Adrenal gland (tissue), 12 donors: ENCODE data around the gene GMPR2. TPM values are rescaled to one million over a fixed set of nuclear protein-coding genes. Genes with fewer than 3 reads are reported as not detected.

ENCODE experiments used
- DNase-seq, 7 donors: peaks; one replicate each; pipeline ENCODE4 v3.0.0-alpha.2; 2019 to 2020
- H3K27ac ChIP-seq, 5 donors: fragments of 200-600 bp; sonication (generic) in 4 of 5; 1 replicate in 3 of 5; 2 replicates in 2 of 5; pipeline versions ENCODE4 v1.5.1 to v1.8.0; 2016 to 2020; ENCODE audit warnings: mild to moderate bottlenecking in 1 of 5
- H3K27me3 ChIP-seq: fragments of 200-600 bp; 2 replicates; pipeline ENCODE4 v1.8.0; 2021
- H3K36me3 ChIP-seq, 2 donors: fragments of 200-600 bp; replicated peaks in 1 of 2; 1 replicate in 1 of 2; 2 replicates in 1 of 2; pipeline versions ENCODE4 v1.5.1 to v1.8.0; 2018 to 2022
- H3K4me1 ChIP-seq, 2 donors: fragments of 200-600 bp; replicated peaks in 1 of 2; 1 replicate in 1 of 2; 2 replicates in 1 of 2; pipeline versions ENCODE4 v1.5.1 to v1.8.0; 2018 to 2021
- H3K4me3 ChIP-seq, 4 donors: fragments of 200-600 bp; sonication (generic) in 3 of 4; one replicate each; pipeline ENCODE4 v1.5.1; 2016 to 2018
- H3K9me3 ChIP-seq, 3 donors: fragments of 200-600 bp; sonication (generic) in 1 of 3; replicated peaks in 1 of 3; 1 replicate in 2 of 3; 2 replicates in 1 of 3; pipeline versions ENCODE4 v1.5.1 to v1.8.0; 2016 to 2021
- POLR2A ChIP-seq, 2 donors: fragments of 450-650 bp; IDR thresholded peaks; one replicate each; pipeline ENCODE4 v1.6.1; 2017; ENCODE audit warnings: antibody characterized with exemption in 2 of 2, mild to moderate bottlenecking in 2 of 2, moderate library complexity in 1 of 2
- WGBS, 4 donors: extraction: QIAGEN DNeasy Blood & Tissue Kit in 2 of 4; methylation state at CpG; one replicate each; pipeline versions ENCODE4 v1.1.5 to v1.1.7; 2013 to 2017; 5-methylcytosine and 5-hydroxymethylcytosine counted together
- intact Hi-C, 2 donors: fragments of 100-400 bp; cut with DNase I; formaldehyde crosslinking; loops; one replicate each; pipeline versions ENCODE4 v1.14.1 to v1.15.0; 2022 to 2023
- polyA plus RNA-seq, 3 donors: library from polyadenylated mRNA; stranded (reverse); fragments of 200-250 nt in 2 of 3; fragments of 350-450 nt in 1 of 3; fragmentation: Illumina TruSeq in 1 of 3; extraction: RNeasy Lipid Tissue Mini Kit (QIAGEN cat#74804) in 1 of 3; gene quantifications; one replicate each; pipeline ENCODE4 v1.2.3, GENCODE V29; 2013 to 2014
- total RNA-seq, 9 donors: library from RNA; depleted of rRNA in 4 of 9; stranded (reverse); fragments of >200 nt in 4 of 9; fragments of 120-200 nt in 1 of 9; fragmentation: NEBNext Ultra II Directional in 1 of 9; extraction: Animal tissue kit (Norgen Biotek cat#: 25700) in 1 of 9; gene quantifications; one replicate each; pipeline versions ENCODE4 v1.1.0 to v1.2.4, GENCODE V29; 2013 to 2023
- TF ChIP-seq, protein P1 (sequence below), 6 experiments: fragments of 450-650 bp in 4 of 6; fragments of 200-600 bp in 2 of 6; sonication (generic) in 1 of 6; IDR thresholded peaks; 1 replicate in 5 of 6; 2 replicates in 1 of 6; pipeline versions ENCODE4 v1.5.1 to v1.8.0; 2016 to 2021; ENCODE audit warnings: antibody characterized with exemption in 6 of 6, mild to moderate bottlenecking in 2 of 6, moderate library complexity in 1 of 6
- donor health status: healthy with polysubstance abuse.
- donor health status: Bipolar disorder and iron deficiency.
- donor health status: DM: yes; HTN: yes; CAD: no.
- donor health status: DM: no; HTN: no; CAD: no.
- donor health status: DM: no; HTN: no; CAD: no.
- donor health status: DM: yes; HTN: yes; CAD: no.

GMPR2 gene
- total and polyA plus RNA-seq, 12 donors, result 70.6 to 188 (median 124) TPM

DNA sequence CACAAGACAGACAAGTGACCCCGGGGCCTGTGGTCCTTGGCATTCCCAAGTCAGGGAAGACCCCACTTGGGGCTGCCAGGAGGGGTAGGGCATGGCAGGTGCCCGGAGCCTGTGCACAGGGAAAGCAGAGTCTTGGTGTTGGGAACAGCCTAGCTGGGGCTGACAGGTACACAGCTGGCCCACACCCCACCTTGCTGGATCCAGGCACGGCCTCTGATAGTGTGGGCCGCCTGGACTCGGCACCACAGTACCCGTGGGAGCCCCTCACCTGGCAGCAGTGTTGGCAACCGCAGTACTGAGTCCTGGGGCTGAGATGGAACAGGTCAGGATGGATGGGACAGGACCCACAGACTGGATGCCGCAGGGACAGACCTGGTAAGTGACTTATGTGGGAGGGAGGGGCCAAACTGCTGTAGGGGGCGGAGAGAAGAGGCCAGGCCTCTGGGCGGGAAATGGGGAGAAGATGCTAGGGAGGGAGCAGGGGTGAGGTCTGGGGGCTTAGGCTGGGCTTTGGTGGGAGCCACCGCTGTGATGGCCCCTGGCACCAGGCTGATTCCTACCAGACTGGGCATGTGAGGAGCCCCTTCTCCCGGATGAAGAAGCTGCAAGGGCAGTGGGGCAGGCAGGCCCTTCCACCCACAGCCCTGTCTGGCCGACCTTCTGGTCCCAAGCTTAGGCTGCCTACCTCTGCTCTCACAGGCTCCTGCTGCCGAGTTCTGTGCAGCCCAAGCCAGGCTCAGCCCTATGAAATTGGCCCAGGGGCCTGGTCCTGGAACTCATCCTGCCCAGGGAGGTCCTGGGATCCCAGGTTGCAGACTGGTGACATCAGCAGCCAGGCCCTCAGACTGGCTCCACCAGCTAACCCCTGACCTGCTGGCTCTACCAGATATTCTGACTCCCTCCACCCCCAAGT is 30.3 kb downstream of the GMPR2 start, which contains the start of gene TGM1:
TGM1 (minus strand) TSS at position 357 of the 913 bp plus-strand sequence. CDS start 825 bp downstream, outside the sequence.
- peaks cover 0 to 17% of the 10 kb centered on the region in 2 donors for H3K36me3 ChIP-seq
- peak within 1 kb of the TSS in 1 of 5 donors; percentile 66 for H3K27ac ChIP-seq
- H3K4me1 ChIP-seq, result no peaks in the 10 kb centered on the region
- H3K4me3 ChIP-seq, result no peak within 1 kb of the TSS
- no peak for TF ChIP-seq POLR2A (IDR thresholded peaks at IDR 0.05)
- TF ChIP-seq, protein P1, sequence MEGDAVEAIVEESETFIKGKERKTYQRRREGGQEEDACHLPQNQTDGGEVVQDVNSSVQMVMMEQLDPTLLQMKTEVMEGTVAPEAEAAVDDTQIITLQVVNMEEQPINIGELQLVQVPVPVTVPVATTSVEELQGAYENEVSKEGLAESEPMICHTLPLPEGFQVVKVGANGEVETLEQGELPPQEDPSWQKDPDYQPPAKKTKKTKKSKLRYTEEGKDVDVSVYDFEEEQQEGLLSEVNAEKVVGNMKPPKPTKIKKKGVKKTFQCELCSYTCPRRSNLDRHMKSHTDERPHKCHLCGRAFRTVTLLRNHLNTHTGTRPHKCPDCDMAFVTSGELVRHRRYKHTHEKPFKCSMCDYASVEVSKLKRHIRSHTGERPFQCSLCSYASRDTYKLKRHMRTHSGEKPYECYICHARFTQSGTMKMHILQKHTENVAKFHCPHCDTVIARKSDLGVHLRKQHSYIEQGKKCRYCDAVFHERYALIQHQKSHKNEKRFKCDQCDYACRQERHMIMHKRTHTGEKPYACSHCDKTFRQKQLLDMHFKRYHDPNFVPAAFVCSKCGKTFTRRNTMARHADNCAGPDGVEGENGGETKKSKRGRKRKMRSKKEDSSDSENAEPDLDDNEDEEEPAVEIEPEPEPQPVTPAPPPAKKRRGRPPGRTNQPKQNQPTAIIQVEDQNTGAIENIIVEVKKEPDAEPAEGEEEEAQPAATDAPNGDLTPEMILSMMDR (IDR thresholded peaks at IDR 0.05), result no peak
- intact Hi-C loops, result no loop called here
- no peak for DNase-seq
- H3K27me3 ChIP-seq, result no peaks in the 10 kb centered on the region
- H3K9me3 ChIP-seq, result no peaks in the 10 kb centered on the region
- WGBS, 4 donors, result 81 to 87% (median 83%) methylated on average over 7 to 14 of the region's 14 CpGs

DNA sequence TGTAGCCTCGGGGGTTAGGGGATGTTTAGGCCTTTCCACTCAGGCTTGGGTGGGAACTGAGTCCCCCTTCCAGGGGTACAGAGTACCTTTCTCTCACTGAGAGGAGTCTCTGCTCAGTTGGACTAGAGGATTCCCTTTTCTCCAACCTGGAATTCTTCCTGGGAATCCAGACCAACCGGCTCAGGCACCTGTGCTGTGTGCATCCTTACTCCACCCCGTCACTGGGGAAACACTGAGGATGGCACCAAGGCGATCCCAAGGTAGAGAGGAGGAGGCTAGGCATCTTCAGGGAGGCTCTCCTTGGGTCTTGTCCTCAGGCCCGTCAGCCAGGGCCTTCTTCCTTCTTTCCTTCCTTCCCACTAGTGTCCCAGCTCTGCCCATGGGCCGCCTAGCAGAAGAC is 31.1 kb downstream of the GMPR2 start:
- H3K9me3 ChIP-seq, result no peaks in the 10 kb centered on the region
- WGBS, 4 donors, result 77 to 81% (median 81%) methylated on average over 6 of the region's 6 CpGs
- H3K4me3 ChIP-seq, result no peak overlapping the region
- DNase-seq, result no peak
- intact Hi-C loops, result no loop called here
- H3K27ac ChIP-seq, result peak overlapping the region in 1 of 5 donors; percentile 66
- no peaks in the 10 kb centered on the region for H3K27me3 ChIP-seq
- H3K36me3 ChIP-seq, result peaks cover 0 to 20% of the 10 kb centered on the region in 2 donors
- TF ChIP-seq, protein P1 (IDR thresholded peaks at IDR 0.05), result no peak
- TF ChIP-seq POLR2A (IDR thresholded peaks at IDR 0.05), result no peak
- H3K4me1 ChIP-seq, result no peaks in the 10 kb centered on the region

DNA sequence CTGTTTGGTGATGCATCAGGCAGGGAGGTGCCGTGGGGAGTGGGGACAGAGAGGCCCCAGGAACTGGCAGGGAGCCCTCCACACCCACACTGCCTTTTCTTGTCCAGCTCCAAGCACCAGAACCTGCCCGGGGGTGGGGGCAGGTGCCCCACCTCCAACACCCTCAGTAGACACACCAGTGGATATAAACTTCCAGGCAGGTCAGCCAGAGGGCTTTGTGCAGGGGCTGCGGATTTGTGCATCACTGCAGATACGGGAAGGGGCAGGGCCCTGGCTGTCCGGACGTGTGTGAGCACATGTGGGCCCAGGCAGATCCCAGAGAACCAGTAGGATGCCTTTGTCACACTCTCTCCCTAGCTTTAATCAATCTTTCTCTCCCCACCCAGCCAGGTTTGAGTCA is 31.6 kb downstream of the GMPR2 start:
- intact Hi-C loops, result no loop called here
- Histone ChIP-seq H3K4me1 (no peaks in the 10 kb centered on the region), H3K9me3 (no peaks in the 10 kb centered on the region), H3K4me3 (no peak overlapping the region), H3K27ac (peak overlapping the region in 1 of 5 donors; percentile 66), H3K27me3 (no peaks in the 10 kb centered on the region), H3K36me3 (peaks cover 0 to 20% of the 10 kb centered on the region in 2 donors)
- whole genome bisulfite sequencing, 4 donors, result 70 to 84% (median 80%) methylated on average over 5 to 6 of the region's 6 CpGs
- DNase-seq, result no peak
- TF ChIP-seq, protein P1 (IDR thresholded peaks at IDR 0.05), result no peak
- TF ChIP-seq POLR2A (IDR thresholded peaks at IDR 0.05), result no peak

DNA sequence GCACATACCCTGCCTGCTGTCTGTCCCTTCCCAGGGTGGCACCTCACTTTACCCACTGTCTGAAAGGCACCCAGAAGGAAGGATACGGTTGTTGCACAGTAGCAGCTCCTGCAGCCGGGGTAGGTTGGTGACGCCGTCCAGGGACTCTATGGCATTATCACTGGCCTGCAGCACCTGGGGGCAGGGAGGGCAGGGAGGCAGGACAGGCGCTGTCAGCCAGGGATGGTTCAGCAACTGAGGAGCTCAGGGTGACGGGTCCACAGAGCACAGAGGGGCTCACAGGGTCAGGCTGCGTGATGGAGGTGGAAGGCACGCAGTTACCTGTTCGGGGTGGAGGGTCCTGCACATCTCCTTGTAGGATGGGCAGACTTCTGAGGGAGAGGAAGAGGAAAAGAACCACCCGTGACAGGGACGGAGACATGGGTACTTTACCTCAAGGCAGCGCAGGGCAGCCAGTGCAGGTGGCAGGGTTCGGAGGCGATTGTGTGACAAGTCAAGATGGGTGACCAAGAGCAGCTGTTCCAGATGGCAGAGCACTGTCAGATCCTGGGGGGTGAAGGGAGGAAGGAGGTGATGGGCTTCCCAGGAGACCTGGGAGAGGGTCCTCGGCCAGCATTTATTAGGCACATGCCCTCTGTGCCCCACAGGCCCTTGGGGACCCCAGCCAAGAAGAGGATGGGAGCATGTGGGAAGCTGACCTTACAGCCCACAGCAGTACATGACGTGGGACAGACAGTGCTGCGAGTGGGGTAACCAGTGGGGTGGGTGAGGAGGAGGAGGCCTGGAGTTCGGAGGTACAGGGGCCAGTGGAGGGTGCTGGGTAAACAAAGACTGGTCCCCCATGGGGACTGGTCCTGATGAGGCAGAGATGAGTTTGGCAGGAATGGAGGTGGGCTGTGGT is 33.9 kb downstream of the GMPR2 start:
- H3K4me3 ChIP-seq, result no peak overlapping the region
- intact Hi-C loops, result no loop called here
- H3K4me1 ChIP-seq, result no peaks in the 10 kb centered on the region
- H3K36me3 ChIP-seq, result peaks cover 0 to 20% of the 10 kb centered on the region in 2 donors
- H3K9me3 ChIP-seq, result no peaks in the 10 kb centered on the region
- no peaks in the 10 kb centered on the region for H3K27me3 ChIP-seq
- no peak overlapping the region for H3K27ac ChIP-seq
- TF ChIP-seq POLR2A (IDR thresholded peaks at IDR 0.05), result no peak
- TF ChIP-seq, protein P1 (IDR thresholded peaks at IDR 0.05), result no peak
- DNase-seq, result no peak
- WGBS, 4 donors, result 82 to 91% (median 89%) methylated on average over 14 to 18 of the region's 18 CpGs
